Progenitor cell of endocrine pancreas (in vitro differentiated cells): ENCODE measurements around the gene CTRL. TPM values are rescaled to one million over a fixed set of nuclear protein-coding genes. Genes with fewer than 3 reads are reported as not detected.

ENCODE experiments used
- DNase-seq: peaks from one replicate; pipeline ENCODE4 v3.0.0; 2021; ENCODE audit warnings: low spot score; ENCODE audit not compliant: unreplicated experiment
- H3K27ac Mint-ChIP-seq: 2 replicates; pipeline ENCODE4 v1.8.0; 2021; ENCODE audit warnings: mild to moderate bottlenecking, moderate library complexity, mixed read lengths
- H3K27me3 Mint-ChIP-seq: 2 replicates; pipeline ENCODE4 v1.8.0; 2021; ENCODE audit warnings: mixed read lengths
- H3K36me3 Mint-ChIP-seq: 2 replicates; pipeline ENCODE4 v1.8.0; 2022; ENCODE audit warnings: mixed read lengths; ENCODE audit not compliant: insufficient read depth
- H3K4me1 Mint-ChIP-seq: 2 replicates; pipeline ENCODE4 v1.8.0; 2021; ENCODE audit warnings: low read depth, mixed read lengths
- H3K4me3 Mint-ChIP-seq: 2 replicates; pipeline ENCODE4 v1.8.0; 2021; ENCODE audit warnings: low read depth, mild to moderate bottlenecking, moderate library complexity, mixed read lengths
- H3K9me3 Mint-ChIP-seq: 2 replicates; pipeline ENCODE4 v1.8.0; 2021; ENCODE audit warnings: low read depth, mixed read lengths
- total RNA-seq: library from RNA; stranded (reverse); gene quantifications from 2 replicates; pipeline ENCODE4 v1.2.1, GENCODE V29; 2021
- TF ChIP-seq, protein P1 (sequence below): fragments of 200-600 bp; sonication (generic); IDR thresholded peaks from one replicate; pipeline ENCODE4 v1.5.0; 2021; ENCODE audit warnings: antibody characterized with exemption, mild to moderate bottlenecking; ENCODE audit not compliant: unreplicated experiment

Gene CTRL
- total RNA-seq, 1 donor from 2014 or later, result 0.57 TPM

DNA sequence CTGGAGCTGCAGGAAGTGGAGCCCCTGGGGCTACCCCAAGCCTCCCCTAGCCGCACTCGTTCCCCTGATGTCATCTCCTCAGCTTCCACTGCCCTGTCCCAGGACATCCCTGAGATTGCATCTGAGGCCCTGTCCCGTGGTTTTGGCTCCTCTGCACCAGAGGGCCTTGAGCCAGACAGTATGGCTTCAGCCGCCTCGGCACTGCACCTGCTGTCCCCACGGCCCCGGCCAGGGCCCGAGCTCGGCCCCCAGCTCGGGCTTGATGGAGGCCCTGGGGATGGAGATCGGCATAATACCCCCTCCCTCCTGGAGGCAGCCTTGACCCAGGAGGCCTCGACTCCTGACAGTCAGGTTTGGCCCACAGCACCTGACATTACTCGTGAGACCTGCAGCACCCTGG is 51.1 kb downstream of the CTRL start:
- H3K27me3 Mint-ChIP-seq, result no peaks in the 10 kb centered on the region
- no peak for DNase-seq
- H3K4me1 Mint-ChIP-seq, result peaks cover 2% of the 10 kb centered on the region
- H3K27ac Mint-ChIP-seq, result no peak overlapping the region
- no peaks in the 10 kb centered on the region for H3K9me3 Mint-ChIP-seq
- TF ChIP-seq, protein P1, sequence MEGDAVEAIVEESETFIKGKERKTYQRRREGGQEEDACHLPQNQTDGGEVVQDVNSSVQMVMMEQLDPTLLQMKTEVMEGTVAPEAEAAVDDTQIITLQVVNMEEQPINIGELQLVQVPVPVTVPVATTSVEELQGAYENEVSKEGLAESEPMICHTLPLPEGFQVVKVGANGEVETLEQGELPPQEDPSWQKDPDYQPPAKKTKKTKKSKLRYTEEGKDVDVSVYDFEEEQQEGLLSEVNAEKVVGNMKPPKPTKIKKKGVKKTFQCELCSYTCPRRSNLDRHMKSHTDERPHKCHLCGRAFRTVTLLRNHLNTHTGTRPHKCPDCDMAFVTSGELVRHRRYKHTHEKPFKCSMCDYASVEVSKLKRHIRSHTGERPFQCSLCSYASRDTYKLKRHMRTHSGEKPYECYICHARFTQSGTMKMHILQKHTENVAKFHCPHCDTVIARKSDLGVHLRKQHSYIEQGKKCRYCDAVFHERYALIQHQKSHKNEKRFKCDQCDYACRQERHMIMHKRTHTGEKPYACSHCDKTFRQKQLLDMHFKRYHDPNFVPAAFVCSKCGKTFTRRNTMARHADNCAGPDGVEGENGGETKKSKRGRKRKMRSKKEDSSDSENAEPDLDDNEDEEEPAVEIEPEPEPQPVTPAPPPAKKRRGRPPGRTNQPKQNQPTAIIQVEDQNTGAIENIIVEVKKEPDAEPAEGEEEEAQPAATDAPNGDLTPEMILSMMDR, result no peak
- peaks cover 17% of the 10 kb centered on the region for H3K36me3 Mint-ChIP-seq
- no peak overlapping the region for H3K4me3 Mint-ChIP-seq

DNA sequence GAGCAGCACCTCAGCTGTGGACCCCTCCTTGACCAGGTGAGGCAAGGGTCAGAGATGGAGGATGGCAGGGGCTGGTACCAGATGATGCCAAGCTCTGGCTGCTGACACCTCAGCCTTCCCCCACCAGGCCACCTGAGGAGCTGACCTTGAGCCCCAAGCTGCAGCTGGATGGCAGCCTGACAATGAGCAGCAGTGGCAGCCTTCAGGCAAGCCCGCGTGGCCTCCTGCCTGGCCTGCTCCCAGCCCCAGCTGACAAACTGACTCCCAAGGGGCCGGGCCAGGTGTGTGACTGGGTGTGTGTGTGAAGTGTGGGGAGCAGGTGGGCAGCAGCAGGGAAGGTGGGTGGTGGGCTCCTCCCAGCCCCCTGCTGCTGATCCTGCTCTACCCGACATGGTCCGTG is 51.7 kb downstream of the CTRL start:
- TF ChIP-seq, protein P1, result no peak
- no peak for DNase-seq
- H3K4me1 Mint-ChIP-seq, result peaks cover 8% of the 10 kb centered on the region

More for the DNA sequence above, 51.7 kb downstream of the CTRL start:
- Mint-ChIP-seq H3K36me3 (peaks cover 17% of the 10 kb centered on the region), H3K4me3 (no peak overlapping the region), H3K9me3 (no peaks in the 10 kb centered on the region), H3K27ac (no peak overlapping the region), H3K27me3 (no peaks in the 10 kb centered on the region)

Other genes starting within 250 kb of the CTRL start
- 38.8 and 40.7 TPM in 2 replicates for gene GFOD2, start 212.5 kb downstream of the CTRL start, total RNA-seq
- gene RANBP10, start 125.3 kb downstream of the CTRL start, total RNA-seq, result 33.5 and 34.1 TPM in 2 replicates
- 12.3 and 14.5 TPM in 2 replicates for gene TSNAXIP1, start 125.0 kb downstream of the CTRL start, total RNA-seq
- 28.6 and 32.0 TPM in 2 replicates for gene THAP11, start 89.5 kb downstream of the CTRL start, total RNA-seq
- 167 and 177 TPM in 2 replicates for gene NUTF2, start 84.9 kb downstream of the CTRL start, total RNA-seq
- 76.2 and 80.6 TPM in 2 replicates for gene CENPT, start 84.2 kb downstream of the CTRL start, total RNA-seq
- gene EDC4, start 58.8 kb downstream of the CTRL start, total RNA-seq, result 96.8 and 110 TPM in 2 replicates
- not detected in 2 replicates for gene NRN1L, start 47.0 kb downstream of the CTRL start, total RNA-seq
- 42.8 and 45.0 TPM in 2 replicates for gene PSKH1, start 38.6 kb downstream of the CTRL start, total RNA-seq
- gene PSMB10, start 5.0 kb upstream of the CTRL start, total RNA-seq, result 9.8 and 10.6 TPM in 2 replicates
- gene LCAT, start 12.3 kb upstream of the CTRL start, total RNA-seq, result 31.9 and 32.1 TPM in 2 replicates
- 74.3 and 75.6 TPM in 2 replicates for gene SLC12A4, start 36.8 kb upstream of the CTRL start, total RNA-seq
- not detected in 2 replicates for gene DPEP3, start 48.6 kb upstream of the CTRL start, total RNA-seq
- not detected in 2 replicates for gene DPEP2, start 67.6 kb upstream of the CTRL start, total RNA-seq
- not detected in 2 replicates for gene DPEP2NB, start 84.0 kb upstream of the CTRL start, total RNA-seq
- 9.5 and 10.4 TPM in 2 replicates for gene DDX28, start 91.4 kb upstream of the CTRL start, total RNA-seq
- gene DUS2, start 91.4 kb upstream of the CTRL start, total RNA-seq, result 18.8 and 21.2 TPM in 2 replicates
- gene NFATC3, start 153.5 kb upstream of the CTRL start, total RNA-seq, result 48.7 and 51.8 TPM in 2 replicates